Glomerular endothelial cell (primary cell): Measurements from ENCODE around the gene EHMT1. TPM values are rescaled to one million over a fixed set of nuclear protein-coding genes. Genes with fewer than 3 reads are reported as not detected.
"Not testable (repeated sequence)": the region's sequence is repeated elsewhere in the genome, so short reads cannot be mapped to it uniquely, and the experiment has no call there.

Experiments
- DNase-seq: peaks from one replicate; pipeline ENCODE4 v3.0.0-alpha.2; 2011; ENCODE audit warnings: low read depth, low spot score; ENCODE audit errors: extremely low read depth
- total RNA-seq: library from RNA; depleted of rRNA; stranded (reverse); fragments of >200 nt; gene quantifications from 2 replicates; pipeline ENCODE4 v1.2.3, GENCODE V29; 2015

The EHMT1 gene
- total RNA-seq, 1 donor from 2014 or later = 96.9 TPM

DNA sequence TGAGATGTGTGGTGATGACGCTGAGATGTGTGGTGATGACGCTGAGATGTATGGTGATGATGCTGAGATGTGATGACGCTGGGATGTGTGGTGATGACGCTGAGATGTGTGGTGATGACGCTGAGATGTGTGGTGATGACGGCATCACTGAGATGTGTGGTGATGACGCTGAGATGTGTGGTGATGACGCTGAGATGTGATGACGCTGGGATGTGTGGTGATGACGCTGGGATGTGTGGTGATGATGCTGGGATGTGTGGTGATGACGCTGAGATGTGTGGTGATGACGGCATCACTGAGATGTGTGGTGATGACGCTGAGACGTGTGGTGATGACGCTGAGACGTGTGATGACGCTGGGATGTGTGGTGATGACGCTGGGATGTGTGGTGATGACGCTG lies 161.2 kb downstream of the EHMT1 start:
- not testable (repeated sequence) for DNase-seq

DNA sequence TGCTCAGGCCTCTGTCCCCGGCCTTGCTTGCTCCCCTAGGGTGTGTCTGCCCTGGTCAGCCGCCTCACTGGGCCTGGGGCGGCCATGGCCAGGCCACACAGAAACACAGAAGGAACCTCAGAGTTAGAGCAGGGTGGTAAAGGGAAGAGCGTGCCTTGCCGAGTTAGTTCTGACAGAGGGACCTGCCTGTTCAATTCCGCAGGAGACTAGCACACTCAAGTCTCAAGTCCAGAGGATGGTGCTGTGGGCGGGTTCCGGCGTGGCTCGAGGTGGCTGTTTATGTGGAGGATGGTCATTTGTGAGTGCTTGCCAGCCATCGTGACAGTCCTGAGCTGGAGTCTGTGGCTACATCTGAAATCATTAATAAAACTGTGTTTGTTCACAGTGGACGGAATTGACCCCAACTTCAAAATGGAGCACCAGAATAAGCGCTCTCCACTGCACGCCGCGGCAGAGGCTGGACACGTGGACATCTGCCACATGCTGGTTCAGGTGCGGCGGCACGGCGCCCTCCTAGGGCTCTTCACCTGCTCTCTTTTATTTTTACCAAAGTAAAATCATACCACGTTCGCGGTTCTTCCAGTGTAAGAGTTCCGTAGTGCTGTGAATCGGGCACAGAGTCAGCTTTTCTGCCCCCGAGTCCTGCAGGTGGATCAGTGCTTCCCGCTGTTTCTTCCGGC lies 163.2 kb downstream of the EHMT1 start:
- no peak for DNase-seq

DNA sequence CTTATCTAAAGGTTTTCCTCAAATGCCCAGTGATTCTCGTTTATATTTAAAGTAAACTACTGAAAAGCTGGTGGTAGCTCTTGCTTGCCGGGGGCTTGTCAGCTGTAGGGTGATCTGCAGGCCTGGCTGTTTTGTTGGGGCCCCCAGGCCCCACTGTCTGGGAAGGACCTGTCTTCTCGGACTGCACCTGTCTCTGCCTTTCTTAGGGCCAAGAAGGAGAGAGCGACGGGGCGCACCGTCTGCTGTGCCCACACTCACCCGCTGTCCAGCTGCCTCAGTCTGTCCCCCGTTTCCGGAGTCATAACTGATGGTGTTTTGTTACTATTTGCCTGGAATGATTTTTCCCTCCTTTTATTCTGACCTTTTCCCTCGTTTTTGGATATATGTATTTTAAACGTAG lies 164.7 kb downstream of the EHMT1 start:
- DNase-seq = no peak

DNA sequence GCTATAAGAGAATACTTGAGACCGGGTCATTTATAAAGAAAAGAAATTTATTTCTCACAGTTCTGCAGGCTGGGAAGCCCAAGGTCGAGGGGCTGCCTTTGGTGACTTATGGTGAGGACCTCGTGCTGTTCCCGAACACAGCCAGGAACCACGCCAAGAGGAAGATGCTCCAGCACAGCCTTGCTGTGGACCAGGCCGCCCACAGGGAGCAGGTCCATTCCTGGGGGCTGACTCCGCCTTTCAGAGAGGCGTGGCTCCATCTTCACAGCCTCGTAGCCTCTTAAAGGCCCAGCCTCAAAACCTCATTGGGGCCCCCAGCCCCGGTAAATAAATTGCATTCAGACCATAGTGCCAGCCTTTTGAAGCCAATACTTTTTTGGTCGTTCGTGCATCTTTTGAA lies 165.2 kb downstream of the EHMT1 start:
- no peak for DNase-seq

DNA sequence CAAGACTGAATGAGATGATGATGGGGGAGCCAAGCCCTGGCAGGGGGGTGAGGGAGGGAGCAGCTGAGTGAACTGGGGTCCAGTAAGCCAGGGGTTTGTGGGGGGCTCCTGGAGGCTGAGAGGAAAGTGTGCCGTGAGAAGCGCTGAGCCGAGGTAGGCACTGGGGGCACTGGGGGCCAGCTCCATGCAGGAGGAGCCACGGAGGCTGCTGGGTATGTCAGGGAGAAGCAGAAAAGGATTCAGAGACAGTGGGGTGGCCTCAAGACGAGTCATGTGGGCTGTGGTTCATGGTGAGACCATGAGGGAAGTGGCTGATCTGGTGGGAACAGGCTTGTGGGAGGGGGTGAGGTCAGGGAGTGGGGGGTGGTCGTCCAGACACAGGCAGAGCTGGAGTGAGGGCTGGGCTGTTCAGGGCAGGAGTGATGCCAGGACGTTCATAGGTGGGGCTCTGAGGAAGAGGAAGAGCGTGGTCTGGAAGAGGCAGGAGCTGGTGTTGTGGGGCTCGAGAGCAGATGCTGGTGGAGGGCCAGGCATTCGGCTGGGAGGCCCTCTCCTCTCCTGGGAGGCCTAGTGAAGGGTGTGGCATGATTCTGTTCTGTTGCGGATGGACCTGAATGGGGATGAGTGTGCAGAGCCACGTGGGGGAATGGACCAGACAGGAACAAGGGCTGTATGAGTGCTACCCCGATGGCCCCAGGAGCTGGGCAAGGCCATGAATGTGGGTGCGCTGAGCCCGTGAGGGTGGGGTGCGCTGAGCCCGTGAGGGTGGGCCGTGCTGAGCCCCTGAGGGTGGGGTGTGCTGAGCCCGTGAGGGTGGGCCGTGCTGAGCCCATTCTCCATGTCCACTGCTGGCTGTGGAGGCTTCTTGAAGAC lies 166.1 kb downstream of the EHMT1 start:
- DNase-seq = no peak

DNA sequence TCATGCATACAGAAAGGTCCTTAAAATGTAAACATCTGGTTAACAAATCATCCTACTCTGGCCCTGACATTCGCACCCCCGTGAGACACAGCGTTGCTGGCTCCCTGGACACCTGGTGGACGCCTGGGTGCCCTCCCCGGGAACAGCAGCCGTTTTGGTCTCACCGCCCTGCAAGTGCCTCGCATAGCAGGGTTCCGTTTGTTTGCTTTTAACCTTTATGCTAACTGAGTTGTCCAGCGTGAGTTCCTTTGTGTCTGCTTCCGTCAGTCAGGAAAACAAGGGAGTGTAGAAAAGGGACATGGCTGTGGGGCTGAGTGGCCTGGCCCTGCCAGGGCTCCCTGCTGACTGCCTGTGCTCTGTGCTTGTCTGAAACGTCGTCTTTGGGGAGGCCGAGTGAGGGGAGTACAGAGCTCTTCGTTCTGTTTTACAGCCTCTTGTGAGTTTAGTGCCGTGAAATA lies 166.9 kb downstream of the EHMT1 start:
- DNase-seq = no peak

DNA sequence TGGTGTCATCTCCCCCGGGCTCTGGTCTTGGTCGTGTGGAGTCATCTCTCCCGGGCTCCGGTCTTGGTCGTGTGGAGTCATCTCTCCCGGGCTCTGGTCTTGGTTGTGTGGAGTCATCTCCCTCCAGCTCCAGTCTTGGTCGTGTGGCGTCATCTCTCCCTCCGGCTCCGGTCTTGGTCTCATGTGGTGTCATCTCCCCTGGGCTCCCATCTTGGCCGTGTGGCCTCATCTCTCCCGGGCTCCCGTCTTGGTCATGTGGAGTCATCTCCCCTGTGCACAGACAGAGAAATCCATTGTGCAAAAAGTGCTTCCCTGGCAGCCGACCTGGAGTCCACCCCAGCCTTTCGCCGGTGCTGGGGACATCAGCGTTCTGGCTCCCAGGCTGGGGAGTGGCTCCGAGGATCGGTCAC lies 167.7 kb downstream of the EHMT1 start:
- no peak for DNase-seq

DNA sequence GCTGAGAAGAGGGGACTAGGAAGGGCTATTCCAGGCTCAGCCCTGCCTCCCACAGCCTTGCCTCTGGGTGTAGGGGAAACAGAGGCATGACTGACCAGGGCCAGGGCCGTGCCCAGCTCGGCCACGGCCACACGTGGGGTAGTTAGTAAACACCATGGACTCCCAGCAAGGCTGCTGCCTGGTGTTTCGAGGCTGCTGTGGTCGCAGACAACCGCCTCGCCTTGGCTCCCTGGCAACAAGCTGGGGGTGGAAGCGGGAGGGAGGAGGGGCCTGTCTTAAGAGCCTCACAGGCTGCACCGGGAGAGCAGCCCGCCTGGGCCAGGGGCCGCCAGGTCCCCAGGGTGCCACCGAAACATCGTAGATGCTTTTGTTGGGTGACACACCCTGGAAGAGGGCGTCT lies 168.6 kb downstream of the EHMT1 start:
- DNase-seq = no peak

DNA sequence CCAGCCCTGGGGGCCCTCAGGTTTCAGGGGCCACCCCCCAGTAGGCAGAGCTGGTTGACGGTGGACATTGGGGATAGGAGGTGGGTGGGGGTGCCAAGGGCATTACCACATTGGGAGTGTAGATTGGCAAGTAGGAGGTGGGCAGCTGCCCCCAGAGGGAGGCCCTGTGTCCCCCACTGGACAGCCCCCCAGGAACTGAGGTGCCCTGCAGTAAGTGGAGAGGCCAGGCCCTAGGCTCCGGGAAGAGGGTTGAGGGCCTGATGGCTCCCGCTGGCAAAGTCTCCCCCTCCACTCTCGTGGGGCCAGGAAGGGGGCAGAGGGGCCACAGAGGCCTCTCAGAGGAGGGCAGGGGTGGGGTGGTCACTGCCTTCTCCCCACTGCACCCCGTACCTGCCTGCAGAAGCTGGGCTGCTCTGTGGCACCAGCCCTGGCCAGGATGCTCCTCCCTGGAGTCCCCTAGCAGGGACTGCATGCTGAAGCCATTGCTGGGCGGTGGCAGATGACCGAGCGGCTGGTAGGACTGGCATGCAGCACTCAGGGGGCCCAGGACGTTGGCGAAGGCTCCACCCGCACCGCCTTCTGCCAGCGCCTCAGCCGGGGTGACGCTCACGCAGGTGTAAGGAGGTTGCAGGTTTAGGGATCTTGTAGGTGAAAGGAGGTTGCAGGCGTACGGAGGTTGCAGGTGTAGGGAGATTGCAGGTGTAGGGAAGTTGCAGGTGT lies 169.1 kb downstream of the EHMT1 start:
- DNase-seq = no peak

DNA sequence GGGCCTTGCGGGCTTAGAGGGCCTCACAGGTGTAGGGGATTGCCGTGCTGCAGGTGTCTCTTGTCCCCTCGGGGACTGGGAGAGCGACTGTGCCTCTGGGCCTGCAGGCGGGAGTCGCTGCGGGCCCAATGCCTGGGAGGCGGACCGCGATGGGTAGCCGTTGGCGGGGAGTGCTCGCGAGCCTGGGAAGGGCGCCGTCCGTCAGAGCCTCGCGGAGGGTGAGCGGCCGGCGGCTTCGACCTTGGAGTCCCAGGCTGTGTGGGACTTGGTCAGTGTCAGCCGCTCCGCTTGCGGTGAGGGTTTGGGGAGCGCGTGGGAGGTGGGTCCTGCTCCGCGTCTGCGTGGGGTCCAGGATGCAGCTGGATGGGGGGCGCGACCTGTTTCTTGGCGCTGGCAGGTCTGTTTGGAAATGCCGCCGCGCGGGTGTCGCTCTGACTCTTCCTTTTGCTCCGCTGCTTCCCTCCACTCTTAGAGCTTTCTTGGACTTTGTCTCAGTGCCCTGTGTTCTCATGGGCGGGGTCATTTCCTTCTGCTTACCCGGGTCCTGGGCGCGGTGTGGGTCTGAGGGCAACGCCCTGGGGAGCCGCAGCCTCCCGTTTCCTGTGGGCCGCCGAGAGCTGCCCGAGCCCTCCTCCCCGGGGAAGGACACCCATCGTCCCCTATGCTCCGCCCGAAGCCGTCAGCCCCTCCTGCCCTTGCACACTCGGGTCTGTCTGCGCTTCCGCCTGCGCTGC lies 169.9 kb downstream of the EHMT1 start:
- no peak for DNase-seq

DNA sequence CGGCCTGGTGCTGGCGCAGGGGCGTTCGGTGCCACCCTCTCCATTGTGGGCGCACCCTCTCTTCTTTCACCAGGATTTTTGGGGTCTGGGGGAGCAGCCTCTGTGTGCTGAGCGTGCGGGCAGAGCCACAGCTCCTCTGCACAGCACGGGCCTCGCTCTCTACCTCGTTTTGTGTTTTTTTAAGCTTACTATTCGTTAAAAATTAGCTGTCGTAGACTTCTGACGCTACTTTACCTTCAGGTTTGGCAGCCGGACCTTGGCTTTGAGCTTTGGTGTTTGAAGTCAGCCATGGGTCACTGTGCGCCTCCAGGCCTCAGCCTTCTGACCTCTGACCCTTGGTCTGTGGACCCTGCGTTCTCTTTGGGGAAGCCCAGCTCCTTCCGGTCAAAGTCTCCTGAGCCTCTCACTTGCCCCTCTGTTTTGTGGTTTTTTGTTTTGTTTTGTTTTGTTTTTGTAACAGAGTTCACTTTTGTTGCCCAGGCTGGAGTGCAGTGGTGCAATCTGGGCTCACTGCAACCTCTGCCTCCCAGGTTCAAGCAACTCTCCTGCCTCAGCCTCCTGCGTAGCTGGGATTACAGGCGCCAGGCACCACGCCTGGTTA lies 170.6 kb downstream of the EHMT1 start:
- no peak for DNase-seq

DNA sequence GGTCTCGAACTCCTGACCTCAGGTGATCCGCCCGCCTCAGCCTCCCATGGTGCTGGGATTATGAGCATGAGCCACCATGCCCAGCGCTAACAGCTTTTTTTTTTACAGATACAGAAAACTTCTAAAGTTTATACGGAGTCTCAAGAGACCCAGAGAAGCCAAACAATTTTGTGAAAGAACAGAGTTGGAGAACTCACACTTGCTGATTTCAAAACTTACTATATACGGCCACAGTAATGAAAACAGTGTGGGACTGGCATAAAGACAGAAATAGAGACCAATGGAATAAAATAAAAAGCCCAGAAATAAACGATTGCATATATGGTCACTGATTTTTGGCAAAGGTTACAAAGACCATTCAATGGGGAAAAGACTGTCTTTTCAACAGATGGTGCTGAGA lies 173.1 kb downstream of the EHMT1 start:
- DNase-seq = no peak

DNA sequence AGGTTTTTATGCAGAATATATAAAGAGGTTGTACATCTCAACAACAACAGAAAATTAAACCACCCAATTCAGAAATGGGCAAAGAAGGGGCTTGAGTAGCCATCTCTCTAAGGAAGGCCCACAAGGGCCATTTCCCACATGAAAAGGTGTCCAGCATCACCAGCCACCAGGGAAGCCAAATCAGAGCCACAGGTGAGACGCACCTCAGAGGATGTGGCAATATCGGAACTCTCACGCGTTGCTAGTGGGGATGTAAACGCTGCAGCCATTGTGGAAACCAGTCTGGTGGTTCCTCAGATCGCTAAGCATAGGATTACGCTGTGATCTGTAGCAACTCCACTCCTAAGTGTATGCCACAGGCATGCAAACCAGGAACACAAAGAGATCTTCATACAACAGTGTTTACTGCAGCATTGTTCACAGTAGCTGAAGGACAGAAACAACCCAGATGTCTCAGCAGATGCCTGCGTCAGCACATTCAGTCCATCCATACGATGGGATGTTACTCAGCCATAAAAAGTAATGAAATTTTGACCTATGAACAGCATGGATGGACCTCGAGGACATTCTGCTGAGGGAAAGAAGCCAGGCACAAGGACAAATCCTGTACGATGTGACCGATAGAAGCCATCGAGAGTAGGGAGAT lies 174.5 kb downstream of the EHMT1 start:
- DNase-seq = no peak

DNA sequence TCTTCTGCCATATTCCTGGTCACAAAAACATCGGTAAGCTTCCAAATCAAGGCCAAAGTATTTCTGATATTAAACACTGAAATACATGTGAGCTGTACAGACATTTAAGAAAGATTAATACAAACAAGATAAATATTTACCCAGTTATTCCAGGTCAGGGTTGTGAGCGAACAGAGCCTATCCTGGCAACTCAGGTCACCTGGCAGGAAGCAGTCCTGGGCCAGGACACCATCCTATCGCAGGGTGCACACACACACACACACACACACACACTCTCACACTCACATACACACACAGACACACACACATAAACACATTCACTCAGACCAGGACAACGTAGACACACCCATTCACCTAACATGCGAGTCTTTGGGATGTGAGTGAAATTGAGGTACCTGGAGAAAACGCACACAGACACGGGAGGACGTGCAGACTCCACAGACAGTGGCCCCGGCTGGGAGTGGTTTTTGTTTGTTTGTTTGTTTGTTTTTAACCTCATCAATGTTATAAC lies 176.4 kb downstream of the EHMT1 start:
- no peak for DNase-seq

DNA sequence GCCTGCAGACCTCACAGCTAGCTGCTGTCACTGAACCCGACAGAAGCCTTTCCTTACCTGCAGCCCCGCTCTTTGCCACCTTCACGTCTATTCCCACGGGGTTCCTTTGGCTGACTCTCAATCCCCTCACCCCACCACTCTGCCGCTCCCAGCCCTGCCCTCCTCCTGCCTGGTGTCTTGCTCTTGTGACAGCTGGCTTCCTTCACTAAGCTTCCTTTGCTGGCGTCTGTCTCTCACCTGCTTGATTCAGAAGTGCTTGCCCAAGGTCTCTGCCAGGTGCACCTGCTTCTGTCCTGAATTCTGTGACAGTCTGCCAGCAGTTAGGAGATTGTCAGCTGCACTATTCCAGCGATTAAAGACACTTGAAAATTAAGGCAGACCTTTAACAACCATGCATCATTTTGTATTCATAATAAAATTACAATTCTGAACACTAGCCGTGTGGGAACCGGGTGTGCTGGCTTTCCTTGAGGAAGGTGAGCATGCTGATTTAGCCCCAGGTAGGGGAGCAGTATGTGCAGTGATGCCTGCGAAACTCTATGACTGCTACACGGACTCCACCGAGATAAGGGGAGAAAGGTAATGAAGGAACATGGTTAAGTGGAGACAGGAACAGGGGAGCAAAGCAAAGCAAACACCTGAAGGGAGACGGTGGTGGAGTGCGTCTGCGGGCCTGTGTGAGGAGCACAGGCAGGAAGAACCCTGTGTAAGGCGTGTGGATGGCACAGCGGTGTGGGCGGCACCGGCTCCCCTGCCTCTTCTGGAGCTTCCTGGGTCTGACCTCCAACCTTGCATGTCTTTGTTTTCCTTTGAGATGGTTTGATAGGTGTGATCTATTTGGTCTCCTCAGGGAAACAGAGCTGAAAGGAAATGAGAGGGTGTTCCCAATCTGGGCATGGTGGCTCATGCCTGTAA lies 178.7 kb downstream of the EHMT1 start:
- DNase-seq = no peak

DNA sequence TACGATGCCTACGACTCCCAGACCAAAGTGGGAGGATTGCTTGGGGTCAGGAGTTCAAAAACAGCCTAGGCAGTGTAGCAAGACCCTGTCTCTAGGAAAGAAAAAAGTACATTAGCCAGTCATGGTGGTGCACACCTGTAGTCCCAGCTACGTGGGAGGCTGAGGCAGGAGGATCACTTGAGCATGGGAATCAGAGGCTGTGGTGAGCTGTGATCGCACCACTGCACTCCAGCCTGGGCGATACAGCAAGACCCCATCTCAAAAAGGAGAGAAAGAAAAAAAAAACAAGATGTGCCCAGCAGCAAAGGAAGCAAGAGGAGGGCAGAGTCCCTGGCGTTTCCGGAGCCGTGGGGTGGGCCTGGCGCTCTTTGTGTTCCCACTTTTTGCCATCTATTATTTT lies 179.3 kb downstream of the EHMT1 start:
- DNase-seq = no peak

DNA sequence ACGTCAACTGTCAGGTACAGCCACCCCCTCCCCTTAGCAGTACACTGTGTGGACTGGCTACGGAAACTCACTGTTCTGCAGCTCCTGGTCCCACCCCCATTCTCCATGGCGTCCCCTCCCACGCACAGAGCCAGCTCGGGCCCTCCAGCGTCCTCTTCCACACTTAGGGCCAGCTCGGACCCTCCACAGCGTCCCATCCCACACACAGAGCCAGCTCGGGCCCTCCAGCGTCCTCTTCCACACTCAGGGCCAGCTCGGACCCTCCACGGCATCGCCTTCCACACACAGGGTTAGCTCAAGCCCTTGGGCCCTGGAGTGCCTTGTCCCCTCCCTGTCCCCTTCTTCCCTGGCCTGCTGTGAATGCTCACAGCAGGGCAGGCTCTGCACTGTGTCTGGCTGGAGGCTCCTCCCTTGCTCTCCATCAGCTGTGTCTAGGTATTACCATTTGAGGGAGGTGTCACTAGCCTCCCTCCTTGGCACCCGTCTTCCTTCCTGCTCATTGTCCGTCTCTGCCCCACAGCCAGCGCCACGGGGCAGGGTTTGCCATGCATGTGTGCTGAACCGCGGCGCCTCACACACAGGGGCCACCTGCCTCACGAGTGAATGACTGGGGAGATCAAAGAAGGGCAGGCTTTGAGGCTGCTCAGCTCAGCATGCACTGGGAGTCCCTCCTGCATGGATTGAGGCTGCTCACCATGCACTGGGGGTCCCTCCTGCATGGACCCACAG lies 180.3 kb downstream of the EHMT1 start:
- DNase-seq = no peak

DNA sequence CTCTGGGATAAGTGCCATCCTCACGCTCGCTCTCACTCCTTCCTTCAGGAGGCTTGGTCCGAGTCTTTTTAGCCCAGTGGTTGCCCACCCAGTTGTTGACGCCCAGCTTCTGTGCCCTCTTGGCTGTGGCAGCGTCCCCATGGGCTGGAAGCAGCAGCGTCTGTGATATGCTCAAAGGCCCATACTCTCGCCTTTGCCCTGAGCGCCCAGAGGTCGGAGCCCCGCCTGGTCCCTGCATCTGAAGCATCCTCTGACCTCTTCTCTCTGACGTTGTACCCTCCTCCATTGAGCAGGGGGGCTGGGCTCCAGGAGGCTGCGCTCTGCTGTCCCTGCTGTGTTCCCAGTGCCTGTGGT lies 180.8 kb downstream of the EHMT1 start:
- DNase-seq = no peak
